Measurements from ENCODE around the gene ELP4.

ELP4 gene

GRCh38 chr11:31808721-31809540 lies 299.4 kb downstream of the ELP4 start:
- no peak overlapping the region for H3K27ac ChIP-seq
- no peak for TF ChIP-seq CTCF (conservative IDR thresholded peaks at IDR 0.05)

- no peak overlapping the region for H3K27ac ChIP-seq
- TF ChIP-seq CTCF (conservative IDR thresholded peaks at IDR 0.05): no peak
Measured at GRCh38 chr11:31809541-31809856, 299.9 kb downstream of the ELP4 start.

GRCh38 chr11:31809857-31810778 lies 300.6 kb downstream of the ELP4 start:
- no peak overlapping the region for H3K27ac ChIP-seq
- no peak for TF ChIP-seq CTCF (conservative IDR thresholded peaks at IDR 0.05)

- no peak within 1 kb of the TSS for H3K27ac ChIP-seq
- TF ChIP-seq CTCF (conservative IDR thresholded peaks at IDR 0.05): no peak
Measured at GRCh38 chr11:31810779-31811647, 301.4 kb downstream of the ELP4 start, which contains the start of gene PAX6. TSS of gene PAX6 (minus strand) at chr11:31811322. CDS start at chr11:31806411, 4,911 bp downstream.

GRCh38 chr11:31812383-31813381 lies 303.1 kb downstream of the ELP4 start:
- no peak for TF ChIP-seq CTCF (conservative IDR thresholded peaks at IDR 0.05)
- H3K27ac ChIP-seq: no peak overlapping the region

GRCh38 chr11:31813391-31814175 lies 304.0 kb downstream of the ELP4 start:
- no peak overlapping the region for H3K27ac ChIP-seq
- no peak for TF ChIP-seq CTCF (conservative IDR thresholded peaks at IDR 0.05)

All from VCaP (cell line).